Measurements from ENCODE around the gene HTT. TPM values are rescaled to one million over a fixed set of nuclear protein-coding genes. Genes with fewer than 3 reads are reported as not detected.

Gene HTT
- total and polyA plus RNA-seq, 10 of the 15 experiments (the other 5 are each of a cell fraction or from before 2014, with no cell fraction given): 3.3 to 113 (median 43.3) TPM

DNA sequence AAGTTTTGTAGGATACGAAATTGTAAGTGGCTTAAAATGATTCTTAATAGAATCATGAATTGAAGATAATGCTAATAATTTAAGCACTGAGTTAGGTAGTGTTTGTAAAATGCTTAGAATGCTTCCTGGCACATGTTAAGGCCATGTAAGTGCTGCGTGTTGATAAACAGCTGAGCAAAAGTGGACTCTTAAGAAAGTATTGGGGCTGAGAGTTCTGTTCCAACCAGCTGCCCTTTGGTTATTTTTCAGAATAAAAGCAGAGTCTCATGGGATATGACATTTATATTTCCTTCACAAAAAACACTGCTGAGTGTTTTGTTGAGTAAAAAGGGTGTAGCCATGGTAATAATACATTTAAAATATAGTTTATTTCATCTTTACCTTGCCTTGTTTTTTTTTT is 42.5 kb downstream of the HTT start (continued):
- TF ChIP-seq, protein P1, sequence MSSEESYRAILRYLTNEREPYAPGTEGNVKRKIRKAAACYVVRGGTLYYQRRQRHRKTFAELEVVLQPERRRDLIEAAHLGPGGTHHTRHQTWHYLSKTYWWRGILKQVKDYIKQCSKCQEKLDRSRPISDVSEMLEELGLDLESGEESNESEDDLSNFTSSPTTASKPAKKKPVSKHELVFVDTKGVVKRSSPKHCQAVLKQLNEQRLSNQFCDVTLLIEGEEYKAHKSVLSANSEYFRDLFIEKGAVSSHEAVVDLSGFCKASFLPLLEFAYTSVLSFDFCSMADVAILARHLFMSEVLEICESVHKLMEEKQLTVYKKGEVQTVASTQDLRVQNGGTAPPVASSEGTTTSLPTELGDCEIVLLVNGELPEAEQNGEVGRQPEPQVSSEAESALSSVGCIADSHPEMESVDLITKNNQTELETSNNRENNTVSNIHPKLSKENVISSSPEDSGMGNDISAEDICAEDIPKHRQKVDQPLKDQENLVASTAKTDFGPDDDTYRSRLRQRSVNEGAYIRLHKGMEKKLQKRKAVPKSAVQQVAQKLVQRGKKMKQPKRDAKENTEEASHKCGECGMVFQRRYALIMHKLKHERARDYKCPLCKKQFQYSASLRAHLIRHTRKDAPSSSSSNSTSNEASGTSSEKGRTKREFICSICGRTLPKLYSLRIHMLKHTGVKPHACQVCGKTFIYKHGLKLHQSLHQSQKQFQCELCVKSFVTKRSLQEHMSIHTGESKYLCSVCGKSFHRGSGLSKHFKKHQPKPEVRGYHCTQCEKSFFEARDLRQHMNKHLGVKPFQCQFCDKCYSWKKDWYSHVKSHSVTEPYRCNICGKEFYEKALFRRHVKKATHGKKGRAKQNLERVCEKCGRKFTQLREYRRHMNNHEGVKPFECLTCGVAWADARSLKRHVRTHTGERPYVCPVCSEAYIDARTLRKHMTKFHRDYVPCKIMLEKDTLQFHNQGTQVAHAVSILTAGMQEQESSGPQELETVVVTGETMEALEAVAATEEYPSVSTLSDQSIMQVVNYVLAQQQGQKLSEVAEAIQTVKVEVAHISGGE (CRISPR knock-in tag; IDR thresholded peaks at IDR 0.05): no peak
- TF ChIP-seq NR2F1 (conservative IDR thresholded peaks at IDR 0.05) (no peak), RAD21 (IDR thresholded peaks at IDR 0.05; ENCODE audit: insufficient read depth, low read depth, low read length) (no peak), ZSCAN29 (IDR thresholded peaks at IDR 0.05) (no peak), PAX5 (IDR thresholded peaks at IDR 0.05; ENCODE audit: borderline replicate concordance, low read depth, low read length) (no peak)

DNA sequence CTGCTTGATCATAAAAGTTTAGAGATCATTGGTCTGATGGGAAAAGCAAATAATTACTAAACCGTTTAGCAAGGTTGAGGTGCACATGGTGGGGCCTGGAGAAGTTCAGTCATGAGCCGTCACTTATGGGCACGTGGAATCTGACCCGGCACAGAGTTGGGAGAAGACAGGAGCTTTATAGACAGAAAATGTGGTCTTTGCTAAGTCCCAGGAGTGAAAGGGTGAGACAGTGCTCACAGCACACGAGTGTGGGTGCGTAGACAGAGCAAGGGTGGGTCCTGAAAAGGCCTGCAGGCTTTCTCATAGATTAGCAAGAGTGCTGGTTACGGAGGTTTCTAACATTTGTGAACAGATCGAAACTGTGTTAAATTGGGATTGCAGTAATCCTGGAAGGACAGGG is 43.8 kb downstream of the HTT start:
- Histone ChIP-seq H2AFZ (ENCODE audit: control insufficient read depth, low read depth, low read length) (no peak overlapping the region), H3K79me2 (ENCODE audit: control insufficient read depth, insufficient read depth, low read length) (no peaks in the 10 kb centered on the region; the same call in 1 of the 2 replicates), H3K27ac (ENCODE audit: control insufficient read depth, insufficient read depth) (no peak overlapping the region), H3K9ac (ENCODE audit: control insufficient read depth, insufficient read depth, low read length) (no peak overlapping the region), H3K9me3 (replicated peaks; ENCODE audit: control insufficient read depth, insufficient read depth, low read length) (no peaks in the 10 kb centered on the region), H3K4me1 (ENCODE audit: control insufficient read depth, insufficient read depth, low read length) (no peaks in the 10 kb centered on the region), H3K4me3 (no peak overlapping the region), H3K36me3 (ENCODE audit: control insufficient read depth in 2 of 2, insufficient read depth in 2 of 2, low read length in 1 of 2) (peaks cover 31 to 56% of the 10 kb centered on the region in 2 experiments), H4K20me1 (ENCODE audit: control insufficient read depth, insufficient read depth) (no peaks in the 10 kb centered on the region), H3K4me2 (ENCODE audit: control insufficient read depth, insufficient read depth) (no peak overlapping the region), H3K27me3 (replicated peaks in 1 of 2; ENCODE audit: control insufficient read depth in 2 of 2, insufficient read depth in 2 of 2, low read length in 1 of 2) (no peaks in the 10 kb centered on the region)
- no peak for ATAC-seq
- no TSS peak for BruUV-seq (replicated peaks)
- ChIA-PET SMC1A (ENCODE audit: uncharacterized antibody, unreplicated experiment) (no interaction called here), RAD21 (ENCODE audit: unreplicated experiment) (no interaction called here), POLR2A (no interaction called here), CTCF (no interaction called here)
- intact Hi-C loops (cut with micrococcal nuclease; ENCODE audit: unreplicated experiment) (no loop called here), in situ Hi-C loops (cut with MboI) (no loop called here)
- no peak for FAIRE-seq
- over 99% methylated on average over 8 of the region's 8 CpGs for WGBS (ENCODE audit: insufficient coverage, insufficient replicate concordance, low lambda C conversion rate, missing lambda C conversion rate)
- no peak for DNase-seq (ENCODE audit: low read depth, low spot score)
- no peak for TF ChIP-seq POLR2AphosphoS5 (IDR thresholded peaks at IDR 0.05; ENCODE audit: low read length)
- TF ChIP-seq MYC (IDR thresholded peaks at IDR 0.05; ENCODE audit: insufficient read depth, insufficient read length, insufficient replicate concordance, low read length, severe bottlenecking): no peak
- TF ChIP-seq, protein P2, sequence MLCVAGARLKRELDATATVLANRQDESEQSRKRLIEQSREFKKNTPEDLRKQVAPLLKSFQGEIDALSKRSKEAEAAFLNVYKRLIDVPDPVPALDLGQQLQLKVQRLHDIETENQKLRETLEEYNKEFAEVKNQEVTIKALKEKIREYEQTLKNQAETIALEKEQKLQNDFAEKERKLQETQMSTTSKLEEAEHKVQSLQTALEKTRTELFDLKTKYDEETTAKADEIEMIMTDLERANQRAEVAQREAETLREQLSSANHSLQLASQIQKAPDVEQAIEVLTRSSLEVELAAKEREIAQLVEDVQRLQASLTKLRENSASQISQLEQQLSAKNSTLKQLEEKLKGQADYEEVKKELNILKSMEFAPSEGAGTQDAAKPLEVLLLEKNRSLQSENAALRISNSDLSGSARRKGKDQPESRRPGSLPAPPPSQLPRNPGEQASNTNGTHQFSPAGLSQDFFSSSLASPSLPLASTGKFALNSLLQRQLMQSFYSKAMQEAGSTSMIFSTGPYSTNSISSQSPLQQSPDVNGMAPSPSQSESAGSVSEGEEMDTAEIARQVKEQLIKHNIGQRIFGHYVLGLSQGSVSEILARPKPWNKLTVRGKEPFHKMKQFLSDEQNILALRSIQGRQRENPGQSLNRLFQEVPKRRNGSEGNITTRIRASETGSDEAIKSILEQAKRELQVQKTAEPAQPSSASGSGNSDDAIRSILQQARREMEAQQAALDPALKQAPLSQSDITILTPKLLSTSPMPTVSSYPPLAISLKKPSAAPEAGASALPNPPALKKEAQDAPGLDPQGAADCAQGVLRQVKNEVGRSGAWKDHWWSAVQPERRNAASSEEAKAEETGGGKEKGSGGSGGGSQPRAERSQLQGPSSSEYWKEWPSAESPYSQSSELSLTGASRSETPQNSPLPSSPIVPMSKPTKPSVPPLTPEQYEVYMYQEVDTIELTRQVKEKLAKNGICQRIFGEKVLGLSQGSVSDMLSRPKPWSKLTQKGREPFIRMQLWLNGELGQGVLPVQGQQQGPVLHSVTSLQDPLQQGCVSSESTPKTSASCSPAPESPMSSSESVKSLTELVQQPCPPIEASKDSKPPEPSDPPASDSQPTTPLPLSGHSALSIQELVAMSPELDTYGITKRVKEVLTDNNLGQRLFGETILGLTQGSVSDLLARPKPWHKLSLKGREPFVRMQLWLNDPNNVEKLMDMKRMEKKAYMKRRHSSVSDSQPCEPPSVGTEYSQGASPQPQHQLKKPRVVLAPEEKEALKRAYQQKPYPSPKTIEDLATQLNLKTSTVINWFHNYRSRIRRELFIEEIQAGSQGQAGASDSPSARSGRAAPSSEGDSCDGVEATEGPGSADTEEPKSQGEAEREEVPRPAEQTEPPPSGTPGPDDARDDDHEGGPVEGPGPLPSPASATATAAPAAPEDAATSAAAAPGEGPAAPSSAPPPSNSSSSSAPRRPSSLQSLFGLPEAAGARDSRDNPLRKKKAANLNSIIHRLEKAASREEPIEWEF (IDR thresholded peaks at IDR 0.05; ENCODE audit: insufficient replicate concordance, low read depth, low read length): no peak
- no peak for TF ChIP-seq BMI1 (IDR thresholded peaks at IDR 0.05; ENCODE audit: borderline replicate concordance)
- no peak for TF ChIP-seq LARP7 (IDR thresholded peaks at IDR 0.05)
- no peak for TF ChIP-seq RBBP5 (conservative IDR thresholded peaks at IDR 0.05)
- TF ChIP-seq, protein P3, sequence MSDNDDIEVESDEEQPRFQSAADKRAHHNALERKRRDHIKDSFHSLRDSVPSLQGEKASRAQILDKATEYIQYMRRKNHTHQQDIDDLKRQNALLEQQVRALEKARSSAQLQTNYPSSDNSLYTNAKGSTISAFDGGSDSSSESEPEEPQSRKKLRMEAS (IDR thresholded peaks at IDR 0.05; ENCODE audit: low read depth, low read length): no peak
- TF ChIP-seq, protein P4, sequence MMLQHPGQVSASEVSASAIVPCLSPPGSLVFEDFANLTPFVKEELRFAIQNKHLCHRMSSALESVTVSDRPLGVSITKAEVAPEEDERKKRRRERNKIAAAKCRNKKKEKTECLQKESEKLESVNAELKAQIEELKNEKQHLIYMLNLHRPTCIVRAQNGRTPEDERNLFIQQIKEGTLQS (IDR thresholded peaks at IDR 0.05; ENCODE audit: borderline replicate concordance, extremely low read depth, low read depth, low read length): no peak
- no peak for TF ChIP-seq ZNF384 (IDR thresholded peaks at IDR 0.05; ENCODE audit: borderline replicate concordance, low read depth, low read length)

Measured in GM12878 (cell line).